ENCODE results near the gene STX8.

The STX8 gene

GRCh38 chr17:9468937-9469336 lies 106.7 kb downstream of the STX8 start:
- TF ChIP-seq POLR2AphosphoS5 (IDR thresholded peaks at IDR 0.05; ENCODE audit: low read depth, low read length) (no peak), TAF1 (IDR thresholded peaks at IDR 0.05; ENCODE audit: borderline replicate concordance, insufficient read depth, low read length) (no peak), FOXP2 (optimal IDR thresholded peaks at IDR 0.05; ENCODE audit: borderline replicate concordance, extremely low read depth, extremely low read length, insufficient read depth) (no peak), REST (IDR thresholded peaks at IDR 0.05; ENCODE audit: insufficient read depth in 1 of 2, low read depth in 2 of 2, low read length in 2 of 2) (no peak), SIN3A (IDR thresholded peaks at IDR 0.05; ENCODE audit: borderline replicate concordance, insufficient read depth, low read length) (no peak)

GRCh38 chr17:9468532-9468931 lies 107.1 kb downstream of the STX8 start:
- TF ChIP-seq REST (IDR thresholded peaks at IDR 0.05; ENCODE audit: insufficient read depth in 1 of 2, low read depth in 2 of 2, low read length in 2 of 2) (no peak), SIN3A (IDR thresholded peaks at IDR 0.05; ENCODE audit: borderline replicate concordance, insufficient read depth, low read length) (no peak), POLR2AphosphoS5 (IDR thresholded peaks at IDR 0.05; ENCODE audit: low read depth, low read length) (no peak), FOXP2 (optimal IDR thresholded peaks at IDR 0.05; ENCODE audit: borderline replicate concordance, extremely low read depth, extremely low read length, insufficient read depth) (no peak), TAF1 (IDR thresholded peaks at IDR 0.05; ENCODE audit: borderline replicate concordance, insufficient read depth, low read length) (no peak)

GRCh38 chr17:9467518-9467917 lies 108.1 kb downstream of the STX8 start:
- TF ChIP-seq REST (IDR thresholded peaks at IDR 0.05; ENCODE audit: insufficient read depth in 1 of 2, low read depth in 2 of 2, low read length in 2 of 2), result no peak
- no peak for TF ChIP-seq TAF1 (IDR thresholded peaks at IDR 0.05; ENCODE audit: borderline replicate concordance, insufficient read depth, low read length)
- TF ChIP-seq POLR2AphosphoS5 (IDR thresholded peaks at IDR 0.05; ENCODE audit: low read depth, low read length), result no peak
- no peak for TF ChIP-seq SIN3A (IDR thresholded peaks at IDR 0.05; ENCODE audit: borderline replicate concordance, insufficient read depth, low read length)
- no peak for TF ChIP-seq FOXP2 (optimal IDR thresholded peaks at IDR 0.05; ENCODE audit: borderline replicate concordance, extremely low read depth, extremely low read length, insufficient read depth)

- TF ChIP-seq SIN3A (IDR thresholded peaks at IDR 0.05; ENCODE audit: borderline replicate concordance, insufficient read depth, low read length) (no peak), POLR2AphosphoS5 (IDR thresholded peaks at IDR 0.05; ENCODE audit: low read depth, low read length) (no peak), REST (IDR thresholded peaks at IDR 0.05; ENCODE audit: insufficient read depth in 1 of 2, low read depth in 2 of 2, low read length in 2 of 2) (no peak), FOXP2 (optimal IDR thresholded peaks at IDR 0.05; ENCODE audit: borderline replicate concordance, extremely low read depth, extremely low read length, insufficient read depth) (no peak), TAF1 (IDR thresholded peaks at IDR 0.05; ENCODE audit: borderline replicate concordance, insufficient read depth, low read length) (no peak)
Observed at GRCh38 chr17:9465210-9465921, 110.3 kb downstream of the STX8 start.
